HG03175 (cell line): ENCODE measurements around the gene RASD1.

Source experiments
- ATAC-seq: cut with Tn5 transposase; IDR thresholded peaks from one replicate; pipeline ENCODE4 v1.9.1; 2021; ENCODE audit warnings: mild to moderate bottlenecking, moderate library complexity; ENCODE audit not compliant: unreplicated experiment

Gene RASD1

GRCh38 chr17:17445925-17446665 is 50.1 kb downstream of the RASD1 start:
- no peak for ATAC-seq

GRCh38 chr17:17445296-17445924 is 50.8 kb downstream of the RASD1 start:
- ATAC-seq: no peak
